HepG2 (cell line): ENCODE measurements around the gene GOLGA6L10. TPM values are rescaled to one million over a fixed set of nuclear protein-coding genes. Genes with fewer than 3 reads are reported as not detected.
"Not testable (repeated sequence)": the region's sequence is repeated elsewhere in the genome, so short reads cannot be mapped to it uniquely, and the experiment has no call there.

ENCODE experiments used
- ATAC-seq: fragments of 200-7000 bp; cut with Tn5 transposase; 3 replicates; pipeline ENCODE4 v1.9.1; 2020; ENCODE audit warnings: mild to moderate bottlenecking, moderate library complexity
- BruUV-seq: library from RNA; stranded (reverse); fragments of 400-500 nt; replicated peaks from 2 replicates; lab custom pipeline; 2021; lab: Mats Ljungman, UMichigan
- CTCF ChIA-PET: fragments of 300-600 bp; formaldehyde crosslinking; extraction: SDS; loops from one replicate; lab custom pipeline; 2021; ENCODE audit warnings: low total read pairs, inconsistent platforms, low intra/inter-chr PET ratio; lab: Yijun Ruan, JAX
- POLR2A ChIA-PET: fragments of 350-600 bp; sonication (Branson Sonifier 250); formaldehyde crosslinking; loops from one replicate; lab custom pipeline; 2020; ENCODE audit warnings: antibody characterized with exemption, inconsistent platforms; lab: Yijun Ruan, JAX
- DNase-seq: peaks from one replicate; pipeline ENCODE4 v3.0.0-alpha.2; 2015; ENCODE audit warnings: low spot score
- FAIRE-seq: peaks from 3 replicates; lab custom pipeline; 2011; peaks lifted over from hg19 to GRCh38; lab: Jason Lieb, UNC
- H2AFZ ChIP-seq: one replicate; pipeline ENCODE4 v1.6.1; 2011; ENCODE audit warnings: low read length, inconsistent platforms
- H3K27ac ChIP-seq: fragments of 300-600 bp; 3 replicates; pipeline ENCODE4 v1.8.0; 2011; ENCODE audit warnings: mixed run types, mild to moderate bottlenecking, mixed read lengths, low read length, inconsistent platforms; ENCODE audit not compliant: insufficient read depth; ENCODE audit errors: extremely low read length
- H3K27me3 ChIP-seq, 2 experiments: fragments of 200-600 bp in 1 of 2; 2 replicates in 1 of 2; 3 replicates in 1 of 2; pipeline versions ENCODE4 v1.6.0 to v1.8.0; 2011; ENCODE audit warnings: low read length in 2 of 2, mild to moderate bottlenecking in 2 of 2, moderate library complexity in 2 of 2, inconsistent platforms in 1 of 2; ENCODE audit not compliant: insufficient read depth in 2 of 2, control insufficient read depth in 1 of 2
- H3K36me3 ChIP-seq, 2 experiments: fragments of 200-600 bp in 1 of 2; replicated peaks in 1 of 2; 2 replicates in 1 of 2; 3 replicates in 1 of 2; pipeline versions ENCODE4 v1.5.1 to v1.8.0; 2011; ENCODE audit warnings: low read length in 2 of 2, inconsistent platforms in 1 of 2; ENCODE audit not compliant: insufficient read depth in 2 of 2, control insufficient read depth in 1 of 2
- H3K4me1 ChIP-seq: 2 replicates; pipeline ENCODE4 v1.5.1; 2012; ENCODE audit warnings: low read length, inconsistent platforms; ENCODE audit not compliant: insufficient read depth
- H3K4me2 ChIP-seq: 2 replicates; pipeline ENCODE4 v1.6.0; 2011; ENCODE audit warnings: low read depth, low read length, inconsistent platforms
- H3K4me3 ChIP-seq, 3 experiments: fragments of 200-600 bp in 1 of 3; sonication (generic), shearing (Covaris generic) in 1 of 3; replicated peaks in 1 of 3; 2 replicates each; pipeline ENCODE4 v1.5.1; 2011 to 2016; ENCODE audit warnings: low read length in 3 of 3, inconsistent platforms in 2 of 3, low read depth in 2 of 3, mild to moderate bottlenecking in 2 of 3, control low read depth in 1 of 3, mixed read lengths in 1 of 3; ENCODE audit not compliant: insufficient read depth in 1 of 3
- H3K79me2 ChIP-seq: one replicate; pipeline ENCODE4 v1.6.1; 2011; ENCODE audit warnings: low read length, inconsistent platforms; ENCODE audit not compliant: insufficient read depth
- H3K9ac ChIP-seq: 2 replicates; pipeline ENCODE4 v1.6.0; 2011; ENCODE audit warnings: mild to moderate bottlenecking, low read depth, low read length, inconsistent platforms; ENCODE audit not compliant: insufficient read depth
- H3K9me3 ChIP-seq: 2 replicates; pipeline ENCODE4 v1.5.1; 2012; ENCODE audit warnings: mild to moderate bottlenecking, low read length
- H4K20me1 ChIP-seq: 2 replicates; pipeline ENCODE4 v1.6.0; 2011; ENCODE audit warnings: inconsistent platforms, mild to moderate bottlenecking, low read length, moderate library complexity; ENCODE audit not compliant: insufficient read depth
- IRF9 ChIP-seq: sonication (generic); formaldehyde crosslinking; IDR thresholded peaks from 2 replicates; pipeline ENCODE4 v1.8.0; 2022; ENCODE audit warnings: missing genetic modification reagents, mild to moderate bottlenecking, borderline replicate concordance
- WGBS: methylation state at CpG from one replicate; pipeline ENCODE4 v1.1.6; 2017; ENCODE audit warnings: low lambda C conversion rate; 5-methylcytosine and 5-hydroxymethylcytosine counted together
- in situ Hi-C: cut with HindIII; loops from 2 replicates; pipeline ENCODE4 v1.10.0; 2017; ENCODE audit warnings: low pct_unique_long_range_greater_than_20kb; ENCODE audit not compliant: extremely low pct_ligation_motif_present
- intact Hi-C: fragments of 100-400 bp; cut with micrococcal nuclease; formaldehyde crosslinking; loops from one replicate; pipeline ENCODE4 v1.10.0; 2022; ENCODE audit not compliant: unreplicated experiment
- polyA plus RNA-seq, 8 experiments: library from polyadenylated mRNA; depleted of rRNA in 3 of 8; stranded (reverse) in 7 of 8; unstranded in 1 of 8; fragments of >200 nt; fragmentation: Illumina TruSeq in 4 of 8; extraction: Trizol in 4 of 8; gene quantifications; 2 replicates each; pipeline versions ENCODE4 v1.2.1 to v1.2.3, GENCODE V29; 2011 to 2016; ENCODE audit warnings: low read depth in 4 of 8, missing spikeins in 1 of 8, mixed read lengths in 1 of 8; ENCODE audit not compliant: insufficient read depth in 1 of 8
- total RNA-seq, 5 experiments: library from RNA; depleted of rRNA; stranded (reverse); fragments of >200 nt; fragmentation: Illumina TruSeq; extraction: Trizol; gene quantifications; 2 replicates each; pipeline ENCODE4 v1.2.3, GENCODE V29; 2016; ENCODE audit warnings: low read depth in 1 of 5

GOLGA6L10 gene
- total and polyA plus RNA-seq, 2 of the 13 experiments (the other 11 are each of a cell fraction or from before 2014, with no cell fraction given): 1.5 to 2.5 TPM

GRCh38 chr15:82300883-82301282 lies 48.4 kb downstream of the GOLGA6L10 start (continued):
- no peak for TF ChIP-seq IRF9 (CRISPR knock-in tag)

GRCh38 chr15:82300326-82300725 lies 48.9 kb downstream of the GOLGA6L10 start:
- BruUV-seq, H3K27ac ChIP-seq, H3K9ac ChIP-seq, H3K4me2 ChIP-seq, POLR2A ChIA-PET, H3K79me2 ChIP-seq, H3K9me3 ChIP-seq, FAIRE-seq, H2AFZ ChIP-seq, in situ Hi-C loops, H3K36me3 ChIP-seq, H3K4me1 ChIP-seq, DNase-seq, H3K4me3 ChIP-seq, H3K27me3 ChIP-seq, H4K20me1 ChIP-seq, CTCF ChIA-PET, intact Hi-C loops, ATAC-seq: not testable (repeated sequence)
- 32% methylated on average over 6 of the region's 6 CpGs for WGBS

- H4K20me1 ChIP-seq, CTCF ChIA-PET, H3K27ac ChIP-seq, H3K4me3 ChIP-seq, H3K9me3 ChIP-seq, H3K79me2 ChIP-seq, H3K27me3 ChIP-seq, POLR2A ChIA-PET, H3K4me1 ChIP-seq, H2AFZ ChIP-seq, DNase-seq, H3K4me2 ChIP-seq, BruUV-seq, intact Hi-C loops, FAIRE-seq, in situ Hi-C loops, H3K36me3 ChIP-seq, H3K9ac ChIP-seq: not testable (repeated sequence)
- peak; percentile 63 for ATAC-seq
- WGBS: 0% methylated on average over 1 of the region's 6 CpGs
Observed at GRCh38 chr15:82299511-82299914, 49.8 kb downstream of the GOLGA6L10 start.
